Measurements from ENCODE around the gene ATP10A.

Gene ATP10A

DNA sequence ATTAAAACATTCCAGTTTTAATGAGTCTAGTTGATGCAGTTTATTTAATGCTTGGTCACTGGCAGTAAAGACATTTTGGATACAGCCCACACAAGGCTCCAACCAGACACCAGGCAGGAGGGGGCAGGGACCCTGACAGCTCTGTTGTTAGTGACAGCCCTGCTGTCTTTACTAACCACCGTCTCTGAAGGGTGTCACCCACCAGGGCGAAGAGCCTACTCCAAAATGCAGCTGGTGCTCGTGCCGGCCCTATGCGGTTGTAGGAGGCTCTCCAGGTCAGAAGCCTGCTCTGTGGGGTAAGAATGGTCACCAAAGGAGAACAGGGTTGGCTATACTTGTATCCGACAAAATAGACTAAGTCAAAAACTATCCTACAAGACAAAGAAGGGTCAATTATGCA is 132.2 kb downstream of the ATP10A start:
- TF ChIP-seq, protein P1, sequence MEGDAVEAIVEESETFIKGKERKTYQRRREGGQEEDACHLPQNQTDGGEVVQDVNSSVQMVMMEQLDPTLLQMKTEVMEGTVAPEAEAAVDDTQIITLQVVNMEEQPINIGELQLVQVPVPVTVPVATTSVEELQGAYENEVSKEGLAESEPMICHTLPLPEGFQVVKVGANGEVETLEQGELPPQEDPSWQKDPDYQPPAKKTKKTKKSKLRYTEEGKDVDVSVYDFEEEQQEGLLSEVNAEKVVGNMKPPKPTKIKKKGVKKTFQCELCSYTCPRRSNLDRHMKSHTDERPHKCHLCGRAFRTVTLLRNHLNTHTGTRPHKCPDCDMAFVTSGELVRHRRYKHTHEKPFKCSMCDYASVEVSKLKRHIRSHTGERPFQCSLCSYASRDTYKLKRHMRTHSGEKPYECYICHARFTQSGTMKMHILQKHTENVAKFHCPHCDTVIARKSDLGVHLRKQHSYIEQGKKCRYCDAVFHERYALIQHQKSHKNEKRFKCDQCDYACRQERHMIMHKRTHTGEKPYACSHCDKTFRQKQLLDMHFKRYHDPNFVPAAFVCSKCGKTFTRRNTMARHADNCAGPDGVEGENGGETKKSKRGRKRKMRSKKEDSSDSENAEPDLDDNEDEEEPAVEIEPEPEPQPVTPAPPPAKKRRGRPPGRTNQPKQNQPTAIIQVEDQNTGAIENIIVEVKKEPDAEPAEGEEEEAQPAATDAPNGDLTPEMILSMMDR (IDR thresholded peaks at IDR 0.05; ENCODE audit: low read length) = no peak
- no peak for TF ChIP-seq EZH2 (IDR thresholded peaks at IDR 0.05; ENCODE audit: borderline replicate concordance, low read length)
- H3K4me1 ChIP-seq (ENCODE audit: insufficient read depth, low read length, severe bottlenecking) = no peaks in the 10 kb centered on the region
- no peaks in the 10 kb centered on the region for H3K79me2 ChIP-seq (ENCODE audit: insufficient read depth, low read length)
- no peak overlapping the region for H2AFZ ChIP-seq (ENCODE audit: low read length)
- H3K4me3 ChIP-seq (ENCODE audit: low read depth, low read length, poor library complexity, severe bottlenecking) = no peak overlapping the region
- no peaks in the 10 kb centered on the region for H3K36me3 ChIP-seq (ENCODE audit: insufficient read depth, low read length)
- no peaks in the 10 kb centered on the region for H3K9me2 ChIP-seq (ENCODE audit: low read depth, low read length)
- no peak overlapping the region for H3K9ac ChIP-seq (ENCODE audit: low read length)
- H3K9me3 ChIP-seq (ENCODE audit: low read length) = no peaks in the 10 kb centered on the region
- H3F3A ChIP-seq (ENCODE audit: insufficient read depth, low read length) = no peaks in the 10 kb centered on the region
- H3K27me3 ChIP-seq (ENCODE audit: insufficient read depth, low read length) = no peaks in the 10 kb centered on the region
- H4K20me1 ChIP-seq (ENCODE audit: insufficient read depth, low read length) = no peaks in the 10 kb centered on the region
- no peak overlapping the region for H3K4me2 ChIP-seq (ENCODE audit: low read length)
- no peak overlapping the region for H3K27ac ChIP-seq (ENCODE audit: low read depth, low read length, poor library complexity, severe bottlenecking)

DNA sequence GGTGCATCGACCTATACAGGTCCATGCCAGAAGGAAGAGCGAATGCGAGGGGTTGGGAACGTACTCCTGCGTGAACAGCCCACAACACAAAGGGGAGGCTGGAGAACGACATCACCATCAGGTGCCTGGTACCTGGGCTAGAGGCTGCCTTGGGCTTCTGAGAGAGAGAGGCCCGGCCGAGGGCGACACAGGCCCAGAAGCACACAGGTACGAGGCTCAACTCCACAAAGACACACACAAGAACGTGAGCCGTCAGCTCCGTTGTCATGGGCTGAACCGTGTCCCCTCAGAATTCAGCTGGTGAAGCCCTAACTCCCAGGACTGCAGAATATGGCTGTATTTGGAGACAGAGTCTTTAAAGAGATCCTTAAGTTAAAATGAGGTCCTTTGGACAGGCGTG is 134.3 kb downstream of the ATP10A start:
- Histone ChIP-seq H3K9ac (ENCODE audit: low read length) (no peak overlapping the region), H3K9me3 (ENCODE audit: low read length) (no peaks in the 10 kb centered on the region), H3K4me2 (ENCODE audit: low read length) (no peak overlapping the region), H3K9me2 (ENCODE audit: low read depth, low read length) (no peaks in the 10 kb centered on the region), H3K4me3 (ENCODE audit: low read depth, low read length, poor library complexity, severe bottlenecking) (no peak overlapping the region), H3K27ac (ENCODE audit: low read depth, low read length, poor library complexity, severe bottlenecking) (no peak overlapping the region), H3K36me3 (ENCODE audit: insufficient read depth, low read length) (no peaks in the 10 kb centered on the region), H3K27me3 (ENCODE audit: insufficient read depth, low read length) (no peaks in the 10 kb centered on the region), H3K79me2 (ENCODE audit: insufficient read depth, low read length) (no peaks in the 10 kb centered on the region), H3K4me1 (ENCODE audit: insufficient read depth, low read length, severe bottlenecking) (no peaks in the 10 kb centered on the region), H4K20me1 (ENCODE audit: insufficient read depth, low read length) (no peaks in the 10 kb centered on the region), H2AFZ (ENCODE audit: low read length) (no peak overlapping the region), H3F3A (ENCODE audit: insufficient read depth, low read length) (no peaks in the 10 kb centered on the region)
- TF ChIP-seq, protein P1 (IDR thresholded peaks at IDR 0.05; ENCODE audit: low read length) = no peak
- no peak for TF ChIP-seq EZH2 (IDR thresholded peaks at IDR 0.05; ENCODE audit: borderline replicate concordance, low read length)

DNA sequence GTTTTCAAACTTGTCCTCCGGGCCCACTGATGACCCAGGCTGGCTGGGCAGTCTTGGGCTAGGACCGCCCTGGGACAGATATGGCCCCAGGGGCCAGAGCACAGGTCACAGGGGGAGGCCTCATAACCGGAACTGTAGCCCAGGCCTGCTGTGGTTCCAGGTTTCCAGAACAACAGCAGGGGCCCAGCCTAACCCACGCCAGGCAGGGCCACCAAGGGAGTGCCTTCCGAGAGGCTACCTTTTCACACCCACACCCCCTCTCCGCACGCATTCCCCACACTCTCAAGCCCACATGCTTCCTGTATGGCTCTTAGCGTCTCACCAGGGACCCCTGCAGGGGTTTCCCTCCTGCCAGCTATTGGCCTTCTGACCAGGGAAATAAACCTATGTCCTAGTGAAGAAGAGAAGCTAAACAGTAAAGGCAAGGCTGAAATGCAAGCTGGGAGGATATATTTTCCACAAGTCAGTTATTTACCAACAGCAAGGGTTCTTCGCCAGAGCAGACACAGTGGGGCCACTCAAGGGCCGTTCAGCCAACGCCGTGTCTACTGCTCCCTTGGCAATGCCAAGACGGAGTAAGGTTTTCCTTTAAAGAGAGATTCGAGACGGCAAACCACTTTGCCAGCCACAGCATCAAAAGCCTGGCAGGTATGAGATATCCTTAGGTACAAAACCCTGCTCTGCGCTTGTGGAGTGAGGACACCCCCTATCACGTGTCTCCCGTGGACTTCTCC is 135.1 kb downstream of the ATP10A start:
- H3K4me1 ChIP-seq (ENCODE audit: insufficient read depth, low read length, severe bottlenecking) = no peaks in the 10 kb centered on the region
- H3K4me2 ChIP-seq (ENCODE audit: low read length) = no peak overlapping the region
- no peaks in the 10 kb centered on the region for H3K9me2 ChIP-seq (ENCODE audit: low read depth, low read length)
- TF ChIP-seq EZH2 (IDR thresholded peaks at IDR 0.05; ENCODE audit: borderline replicate concordance, low read length) = no peak
- TF ChIP-seq, protein P1 (IDR thresholded peaks at IDR 0.05; ENCODE audit: low read length) = no peak
- H3F3A ChIP-seq (ENCODE audit: insufficient read depth, low read length) = no peaks in the 10 kb centered on the region
- no peaks in the 10 kb centered on the region for H3K79me2 ChIP-seq (ENCODE audit: insufficient read depth, low read length)
- no peaks in the 10 kb centered on the region for H3K9me3 ChIP-seq (ENCODE audit: low read length)
- no peak overlapping the region for H2AFZ ChIP-seq (ENCODE audit: low read length)
- no peaks in the 10 kb centered on the region for H3K36me3 ChIP-seq (ENCODE audit: insufficient read depth, low read length)
- no peak overlapping the region for H3K27ac ChIP-seq (ENCODE audit: low read depth, low read length, poor library complexity, severe bottlenecking)
- H3K9ac ChIP-seq (ENCODE audit: low read length) = no peak overlapping the region
- no peaks in the 10 kb centered on the region for H4K20me1 ChIP-seq (ENCODE audit: insufficient read depth, low read length)
- no peaks in the 10 kb centered on the region for H3K27me3 ChIP-seq (ENCODE audit: insufficient read depth, low read length)
- no peak overlapping the region for H3K4me3 ChIP-seq (ENCODE audit: low read depth, low read length, poor library complexity, severe bottlenecking)
